Neural progenitor cell (in vitro differentiated cells): ENCODE measurements around the gene CCNE1.

ENCODE experiments used
- EZH2 ChIP-seq: fragments of 200-600 bp; sonication (generic); IDR thresholded peaks from 2 replicates; pipeline ENCODE4 v1.6.1; 2017; ENCODE audit warnings: antibody characterized with exemption, mild to moderate bottlenecking, moderate library complexity
- EZH2phosphoT487 ChIP-seq: fragments of 200-600 bp; sonication (generic); IDR thresholded peaks from 2 replicates; pipeline ENCODE4 v1.6.1; 2017; ENCODE audit warnings: antibody characterized with exemption
- TF ChIP-seq, protein P1 (sequence below): fragments of 200-600 bp; sonication (generic); IDR thresholded peaks from 2 replicates; pipeline ENCODE4 v1.5.1; 2017; ENCODE audit warnings: antibody characterized with exemption, mild to moderate bottlenecking

DNA sequence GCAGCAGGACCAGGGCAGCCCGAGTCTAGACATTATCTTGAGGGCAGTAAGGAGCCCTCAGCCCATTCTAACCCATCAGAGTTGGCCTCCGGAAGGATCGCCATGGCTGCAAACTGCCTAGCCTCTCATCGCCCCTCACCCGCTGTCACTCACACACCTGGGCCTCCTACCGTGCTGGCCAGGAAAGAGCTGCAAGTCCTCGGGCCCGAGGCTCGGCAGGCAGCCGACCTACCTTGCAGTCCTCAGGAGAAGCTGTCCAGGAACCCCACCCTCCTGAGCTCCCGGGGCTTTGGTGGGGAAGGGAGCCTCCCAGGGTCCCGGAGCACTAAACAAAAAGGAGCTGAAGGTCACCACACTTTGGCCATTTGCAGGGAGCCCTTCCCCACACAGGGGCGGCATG lies 46.8 kb downstream of the CCNE1 start:
- TF ChIP-seq, protein P1, sequence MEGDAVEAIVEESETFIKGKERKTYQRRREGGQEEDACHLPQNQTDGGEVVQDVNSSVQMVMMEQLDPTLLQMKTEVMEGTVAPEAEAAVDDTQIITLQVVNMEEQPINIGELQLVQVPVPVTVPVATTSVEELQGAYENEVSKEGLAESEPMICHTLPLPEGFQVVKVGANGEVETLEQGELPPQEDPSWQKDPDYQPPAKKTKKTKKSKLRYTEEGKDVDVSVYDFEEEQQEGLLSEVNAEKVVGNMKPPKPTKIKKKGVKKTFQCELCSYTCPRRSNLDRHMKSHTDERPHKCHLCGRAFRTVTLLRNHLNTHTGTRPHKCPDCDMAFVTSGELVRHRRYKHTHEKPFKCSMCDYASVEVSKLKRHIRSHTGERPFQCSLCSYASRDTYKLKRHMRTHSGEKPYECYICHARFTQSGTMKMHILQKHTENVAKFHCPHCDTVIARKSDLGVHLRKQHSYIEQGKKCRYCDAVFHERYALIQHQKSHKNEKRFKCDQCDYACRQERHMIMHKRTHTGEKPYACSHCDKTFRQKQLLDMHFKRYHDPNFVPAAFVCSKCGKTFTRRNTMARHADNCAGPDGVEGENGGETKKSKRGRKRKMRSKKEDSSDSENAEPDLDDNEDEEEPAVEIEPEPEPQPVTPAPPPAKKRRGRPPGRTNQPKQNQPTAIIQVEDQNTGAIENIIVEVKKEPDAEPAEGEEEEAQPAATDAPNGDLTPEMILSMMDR, result no peak
- TF ChIP-seq EZH2phosphoT487, result no peak
- no peak for TF ChIP-seq EZH2
